ENCODE results near the gene MRPS7.

DNA sequence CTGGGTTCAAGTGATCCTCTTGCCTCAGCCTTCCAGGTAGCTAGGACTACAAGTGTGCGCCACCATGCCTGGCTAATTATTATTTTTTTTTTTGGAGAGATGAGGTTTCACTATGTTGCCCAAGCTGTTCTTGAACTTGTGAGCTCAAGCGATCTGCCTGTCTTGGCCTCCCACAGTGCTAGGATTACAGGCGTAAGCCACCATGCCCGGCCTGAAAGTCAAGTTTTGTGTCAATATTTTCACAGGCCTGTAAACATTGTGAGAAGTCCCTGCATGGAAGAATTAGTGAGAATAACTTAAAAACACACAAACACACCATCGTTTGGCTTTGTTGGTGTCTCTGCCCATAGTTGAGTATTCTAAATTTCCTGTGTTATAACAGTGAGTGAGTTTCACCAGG lies 34.0 kb upstream of the MRPS7 start:
- TF ChIP-seq JUNB (IDR thresholded peaks at IDR 0.05) (no peak), POLR2A (IDR thresholded peaks at IDR 0.05; ENCODE audit: low read depth, low read length) (no peak), BACH1 (IDR thresholded peaks at IDR 0.05; ENCODE audit: borderline replicate concordance) (no peak), EZH2 (IDR thresholded peaks at IDR 0.05; ENCODE audit: borderline replicate concordance, control insufficient read depth, low read depth, low read length) (no peak), MAX (IDR thresholded peaks at IDR 0.05; ENCODE audit: low read depth, low read length) (no peak)
- TF ChIP-seq, protein P1, sequence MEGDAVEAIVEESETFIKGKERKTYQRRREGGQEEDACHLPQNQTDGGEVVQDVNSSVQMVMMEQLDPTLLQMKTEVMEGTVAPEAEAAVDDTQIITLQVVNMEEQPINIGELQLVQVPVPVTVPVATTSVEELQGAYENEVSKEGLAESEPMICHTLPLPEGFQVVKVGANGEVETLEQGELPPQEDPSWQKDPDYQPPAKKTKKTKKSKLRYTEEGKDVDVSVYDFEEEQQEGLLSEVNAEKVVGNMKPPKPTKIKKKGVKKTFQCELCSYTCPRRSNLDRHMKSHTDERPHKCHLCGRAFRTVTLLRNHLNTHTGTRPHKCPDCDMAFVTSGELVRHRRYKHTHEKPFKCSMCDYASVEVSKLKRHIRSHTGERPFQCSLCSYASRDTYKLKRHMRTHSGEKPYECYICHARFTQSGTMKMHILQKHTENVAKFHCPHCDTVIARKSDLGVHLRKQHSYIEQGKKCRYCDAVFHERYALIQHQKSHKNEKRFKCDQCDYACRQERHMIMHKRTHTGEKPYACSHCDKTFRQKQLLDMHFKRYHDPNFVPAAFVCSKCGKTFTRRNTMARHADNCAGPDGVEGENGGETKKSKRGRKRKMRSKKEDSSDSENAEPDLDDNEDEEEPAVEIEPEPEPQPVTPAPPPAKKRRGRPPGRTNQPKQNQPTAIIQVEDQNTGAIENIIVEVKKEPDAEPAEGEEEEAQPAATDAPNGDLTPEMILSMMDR (IDR thresholded peaks at IDR 0.05 in 2 of 3, conservative IDR thresholded peaks at IDR 0.05 in 1 of 3; ENCODE audit: control insufficient read depth in 2 of 3, extremely low read depth in 1 of 3, insufficient read depth in 1 of 3, low read depth in 3 of 3, low read length in 3 of 3): no peak
- TF ChIP-seq, protein P2, sequence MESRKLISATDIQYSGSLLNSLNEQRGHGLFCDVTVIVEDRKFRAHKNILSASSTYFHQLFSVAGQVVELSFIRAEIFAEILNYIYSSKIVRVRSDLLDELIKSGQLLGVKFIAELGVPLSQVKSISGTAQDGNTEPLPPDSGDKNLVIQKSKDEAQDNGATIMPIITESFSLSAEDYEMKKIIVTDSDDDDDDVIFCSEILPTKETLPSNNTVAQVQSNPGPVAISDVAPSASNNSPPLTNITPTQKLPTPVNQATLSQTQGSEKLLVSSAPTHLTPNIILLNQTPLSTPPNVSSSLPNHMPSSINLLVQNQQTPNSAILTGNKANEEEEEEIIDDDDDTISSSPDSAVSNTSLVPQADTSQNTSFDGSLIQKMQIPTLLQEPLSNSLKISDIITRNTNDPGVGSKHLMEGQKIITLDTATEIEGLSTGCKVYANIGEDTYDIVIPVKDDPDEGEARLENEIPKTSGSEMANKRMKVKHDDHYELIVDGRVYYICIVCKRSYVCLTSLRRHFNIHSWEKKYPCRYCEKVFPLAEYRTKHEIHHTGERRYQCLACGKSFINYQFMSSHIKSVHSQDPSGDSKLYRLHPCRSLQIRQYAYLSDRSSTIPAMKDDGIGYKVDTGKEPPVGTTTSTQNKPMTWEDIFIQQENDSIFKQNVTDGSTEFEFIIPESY (IDR thresholded peaks at IDR 0.05): no peak
